GM19240 (cell line): ENCODE measurements around the gene FILIP1.

ENCODE experiments used
- DNase-seq: peaks from one replicate; pipeline ENCODE4 v3.0.0; 2011; ENCODE audit warnings: low spot score; ENCODE audit not compliant: insufficient read length

FILIP1 gene

DNA sequence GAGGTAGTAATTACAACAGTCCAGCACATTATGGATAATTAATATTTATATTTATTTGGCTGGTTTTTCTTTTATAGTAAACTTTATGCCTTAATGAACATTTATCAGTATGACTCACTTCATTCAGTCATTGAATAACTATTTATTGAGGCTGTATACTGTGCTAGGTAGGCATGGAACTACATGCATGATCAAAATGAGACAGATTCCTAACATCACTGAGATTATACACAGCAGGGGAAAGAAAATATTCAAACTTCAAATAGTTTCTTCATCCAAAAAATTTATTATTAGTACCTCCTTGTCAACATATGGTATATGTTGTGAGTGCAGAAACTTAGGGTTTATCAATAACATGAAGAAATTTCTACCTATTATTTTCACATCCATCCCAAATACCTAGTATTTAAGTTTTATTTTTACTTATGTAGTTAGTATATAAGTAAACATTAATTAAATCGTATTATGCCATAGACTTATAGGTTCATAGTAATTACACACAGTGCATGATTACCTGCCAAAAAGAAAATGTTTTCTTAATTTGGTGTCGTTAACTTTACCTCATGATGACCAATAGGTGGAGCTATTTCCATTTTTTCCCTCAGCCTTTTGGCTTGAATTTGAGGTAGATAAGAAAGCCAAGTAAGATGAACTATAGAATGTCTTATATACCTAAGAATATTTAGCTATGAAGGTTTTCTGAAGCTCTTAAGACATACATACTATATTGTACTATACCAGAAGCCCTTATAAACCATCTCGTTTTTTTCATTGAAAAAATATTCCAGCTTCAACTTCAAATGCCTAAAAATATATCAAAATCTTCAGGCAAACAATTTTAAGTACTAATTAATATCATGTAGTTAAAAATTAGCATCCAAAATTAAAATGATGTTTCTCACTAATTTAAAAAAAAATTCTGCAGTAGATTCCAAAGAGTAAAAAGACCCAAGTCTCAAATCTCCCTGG, 196.5 kb downstream of the FILIP1 start:
- DNase-seq: no peak

DNA sequence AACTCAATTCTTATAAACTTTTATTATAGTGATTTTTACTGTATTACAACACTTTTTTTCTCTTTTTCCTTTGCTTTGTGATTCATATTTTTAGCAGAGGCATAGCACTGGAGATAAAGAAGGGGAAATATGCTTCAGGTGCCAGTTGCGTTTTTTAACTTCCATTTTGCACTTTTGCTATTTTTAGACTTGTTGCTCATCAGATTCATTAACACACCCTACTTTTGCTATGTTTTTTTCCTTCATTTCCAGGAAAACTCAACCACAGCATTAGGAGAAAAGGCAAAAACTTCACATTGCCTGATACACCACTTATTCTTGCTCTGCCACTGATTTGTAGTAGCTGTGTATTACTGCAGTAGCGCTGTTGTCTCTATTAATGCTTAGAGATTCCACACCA, 201.0 kb downstream of the FILIP1 start:
- DNase-seq: no peak

DNA sequence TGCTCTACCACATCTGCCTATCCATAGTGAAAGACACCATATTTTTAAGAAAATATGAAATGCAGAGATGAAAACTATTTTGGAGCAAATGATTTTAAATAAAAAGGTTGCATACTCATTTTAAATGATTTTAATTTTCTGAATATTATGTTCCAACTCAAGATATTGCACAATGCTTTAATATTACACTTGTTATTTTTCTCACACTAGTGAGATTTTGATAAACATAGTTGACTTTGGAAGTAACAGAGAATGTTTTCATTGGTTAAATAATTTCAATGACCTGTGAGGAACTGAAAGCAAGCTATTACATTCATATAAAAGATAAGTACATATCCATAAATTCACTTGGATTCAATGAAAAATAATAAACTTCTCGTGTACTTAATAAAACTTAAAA, 201.9 kb downstream of the FILIP1 start:
- no peak for DNase-seq

DNA sequence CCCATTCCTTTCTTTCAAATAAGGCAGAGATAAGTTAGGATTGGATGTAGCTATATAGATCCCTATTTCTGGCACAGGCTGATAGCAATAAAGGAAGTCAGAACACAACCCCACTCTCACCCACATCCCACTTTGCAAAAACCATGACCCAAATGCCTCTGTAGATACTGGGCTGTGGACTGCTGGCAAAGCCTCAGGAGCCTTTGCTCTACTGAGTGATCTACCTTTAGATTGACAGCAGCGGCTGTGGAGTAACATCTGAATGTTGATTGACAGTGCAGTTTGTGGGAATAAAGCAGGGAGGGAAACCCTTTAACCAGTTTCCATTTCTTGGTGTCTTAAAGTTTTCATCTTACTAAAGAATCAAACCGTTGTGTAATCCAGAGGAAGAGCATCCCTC, 202.3 kb downstream of the FILIP1 start:
- DNase-seq: no peak

DNA sequence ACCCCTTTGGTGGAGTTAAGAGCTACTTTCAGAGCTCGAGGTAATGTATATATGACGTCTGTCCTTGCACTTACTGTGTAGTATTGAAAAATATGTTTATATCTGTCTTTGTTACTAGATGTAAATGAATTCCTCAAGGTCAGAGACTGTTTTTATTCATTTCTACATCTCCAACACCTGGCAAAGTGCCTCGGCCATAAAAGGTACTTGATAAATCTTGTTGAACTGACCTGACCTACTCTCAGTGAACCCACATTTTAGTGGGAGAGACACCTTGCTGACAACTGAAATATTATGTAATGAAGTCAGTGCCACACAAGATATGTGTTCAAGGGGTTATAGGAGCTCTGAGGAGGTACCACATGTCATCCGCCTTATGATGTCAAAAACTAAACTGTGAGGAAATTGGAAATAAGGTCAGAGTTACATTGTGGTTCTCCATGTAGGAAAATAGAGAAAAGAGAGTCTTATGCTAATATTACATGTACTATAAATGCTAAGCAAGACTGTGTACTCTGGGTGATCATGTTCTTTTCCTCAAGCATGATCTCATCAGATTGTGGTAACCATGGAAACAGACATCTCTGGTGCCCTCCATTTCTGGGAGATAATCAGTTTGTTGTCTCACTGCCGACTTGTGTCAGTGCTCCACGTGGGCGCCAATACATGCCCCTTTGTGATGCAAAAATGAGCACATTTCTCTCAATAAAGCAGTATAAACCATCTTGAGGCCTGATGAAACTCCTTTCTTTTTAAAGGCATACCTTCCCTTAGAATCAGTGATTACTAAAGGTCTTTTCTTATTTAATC, 203.3 kb downstream of the FILIP1 start:
- DNase-seq: no peak

DNA sequence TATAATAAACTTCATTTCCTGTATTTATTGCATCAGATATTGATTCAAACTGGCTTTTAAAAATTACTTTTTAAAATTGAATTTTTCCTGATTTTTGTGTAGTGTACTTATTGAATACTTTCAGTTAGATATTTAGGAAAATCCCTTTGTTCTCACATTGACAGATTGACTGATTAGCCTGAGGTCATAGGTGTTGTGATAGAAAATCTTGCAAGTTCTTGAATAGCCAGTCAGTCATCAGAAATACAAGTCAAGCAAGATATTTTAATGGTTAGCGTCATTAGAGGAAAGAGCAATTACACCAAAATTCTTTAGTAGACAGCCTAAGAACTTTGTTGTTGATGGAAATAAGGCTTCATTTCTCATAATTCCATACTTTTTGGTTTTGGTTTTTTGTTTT, 205.6 kb downstream of the FILIP1 start:
- DNase-seq: no peak

DNA sequence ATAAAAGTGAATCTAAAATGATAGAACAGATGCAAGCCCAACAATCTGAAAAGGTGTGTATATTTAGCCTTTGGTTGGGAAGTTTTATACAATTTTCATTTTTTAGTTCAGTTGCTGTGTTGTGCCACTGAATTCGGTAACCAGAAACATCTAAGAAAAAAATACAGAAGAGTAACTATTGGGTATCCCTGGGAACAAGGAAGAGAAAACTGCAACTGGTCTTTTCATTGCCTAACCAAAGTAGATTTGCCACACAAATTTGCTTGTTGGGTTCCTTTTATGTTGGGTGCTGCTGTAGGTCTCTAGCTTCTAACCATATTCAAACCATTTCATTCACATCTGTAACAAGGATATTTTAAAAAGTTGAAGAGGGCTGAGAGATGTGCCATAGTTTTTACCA, 206.2 kb downstream of the FILIP1 start:
- DNase-seq: no peak

DNA sequence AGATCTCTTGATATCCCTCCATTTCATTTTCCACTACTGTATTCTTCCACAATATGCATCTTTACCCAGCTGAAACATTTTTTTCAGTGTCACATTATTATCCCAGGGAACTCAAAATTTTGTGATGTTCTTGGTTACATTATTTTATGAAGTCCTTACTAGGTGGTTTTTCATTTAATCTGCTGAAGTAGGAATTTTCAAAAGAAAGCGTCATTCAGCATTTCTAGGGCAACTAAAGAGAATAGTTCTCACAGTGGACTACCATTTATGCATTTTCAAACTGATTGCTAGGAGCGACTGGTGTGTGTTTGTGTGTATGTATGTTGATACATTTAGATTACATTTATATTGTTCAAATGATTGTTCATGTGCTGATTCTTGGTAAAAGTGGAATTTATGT, 206.6 kb downstream of the FILIP1 start:
- DNase-seq: no peak

DNA sequence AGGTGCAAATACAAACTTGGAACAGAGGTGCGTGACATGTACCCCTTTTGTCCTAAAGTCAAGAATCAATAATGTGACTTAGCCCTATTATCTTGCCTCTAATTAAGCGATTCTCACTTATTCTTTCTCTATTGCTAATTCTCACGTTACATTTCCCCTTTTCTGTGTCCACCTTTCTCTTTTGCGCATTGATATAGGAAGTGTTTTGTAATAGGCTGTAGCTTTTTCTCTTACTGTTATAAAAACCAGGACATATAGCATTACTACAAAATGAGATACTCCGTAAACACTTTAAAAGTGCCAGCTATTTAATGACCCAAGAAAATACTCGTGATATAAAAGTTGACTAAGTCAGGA, 208.3 kb downstream of the FILIP1 start:
- DNase-seq: no peak

DNA sequence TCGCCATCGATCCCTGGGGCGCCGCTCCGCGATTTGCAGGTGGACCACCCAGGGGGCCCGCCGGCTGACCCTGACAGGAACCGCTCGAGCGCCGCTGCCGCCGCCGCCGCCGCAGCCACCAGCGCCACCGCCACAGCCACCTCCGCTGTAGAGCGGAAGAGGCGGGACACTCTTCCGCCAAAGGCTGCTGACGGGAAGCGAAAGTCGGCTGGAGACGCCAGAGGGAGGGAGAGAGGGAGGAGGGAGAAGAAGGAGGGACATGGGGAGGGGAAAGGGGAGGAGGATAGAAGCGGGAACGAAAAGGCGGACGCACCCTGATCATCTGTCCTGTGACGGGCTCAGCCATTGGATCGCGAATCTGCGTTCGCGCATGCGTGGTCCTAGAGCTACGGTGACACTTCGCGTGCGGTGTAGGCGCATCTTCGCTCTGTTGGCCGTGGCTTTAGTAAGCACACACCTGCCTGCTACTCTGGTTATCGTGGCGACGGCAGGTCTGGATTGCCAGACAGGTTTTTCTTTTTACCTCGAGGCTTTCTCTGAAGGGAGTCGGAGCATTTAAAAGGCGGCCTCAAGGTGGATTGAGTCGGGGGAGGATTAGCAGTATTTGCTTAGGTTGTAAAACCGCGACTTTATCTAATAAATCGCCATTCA, 208.8 kb downstream of the FILIP1 start, which contains the start of gene TMEM30A:
TSS of gene TMEM30A (minus strand) at position 161 of the 651 bp plus-strand sequence. CDS start at position 7, 154 bp downstream.
- DNase-seq: peak; percentile 74

DNA sequence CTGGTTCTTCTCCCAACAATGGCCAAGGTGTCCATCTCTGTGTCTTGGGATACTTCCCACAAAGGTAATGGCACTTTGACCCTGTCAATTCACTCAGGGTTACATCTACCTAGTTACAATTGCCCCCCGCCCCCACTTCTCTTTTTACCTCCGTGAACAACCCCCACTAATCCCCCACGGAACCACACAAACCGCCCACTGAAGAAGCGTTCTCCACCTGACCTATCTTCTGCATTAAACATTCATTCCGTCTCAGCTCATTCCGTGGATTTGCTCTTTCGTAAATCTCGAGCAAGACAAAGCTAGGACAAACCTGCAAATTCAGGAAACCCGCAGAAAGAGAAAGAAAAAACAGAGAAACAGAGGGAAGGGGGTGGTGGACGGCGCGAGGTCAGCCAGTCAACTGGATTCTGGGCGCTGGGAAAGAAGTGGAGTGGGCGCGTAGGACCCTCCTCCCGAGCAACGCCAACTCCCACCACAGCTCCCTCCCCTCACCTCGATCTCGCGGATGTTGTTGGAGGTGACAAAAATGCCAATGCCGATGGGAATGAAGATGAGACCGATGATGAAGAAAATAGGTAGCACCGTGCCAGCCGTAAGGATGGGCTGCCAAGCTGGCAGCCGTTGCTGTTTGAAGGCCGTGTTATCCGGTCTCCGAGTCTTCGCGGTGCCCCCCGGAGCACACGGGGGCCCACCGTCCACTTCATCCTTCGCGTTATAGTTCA, 209.5 kb downstream of the FILIP1 start:
- DNase-seq: no peak

DNA sequence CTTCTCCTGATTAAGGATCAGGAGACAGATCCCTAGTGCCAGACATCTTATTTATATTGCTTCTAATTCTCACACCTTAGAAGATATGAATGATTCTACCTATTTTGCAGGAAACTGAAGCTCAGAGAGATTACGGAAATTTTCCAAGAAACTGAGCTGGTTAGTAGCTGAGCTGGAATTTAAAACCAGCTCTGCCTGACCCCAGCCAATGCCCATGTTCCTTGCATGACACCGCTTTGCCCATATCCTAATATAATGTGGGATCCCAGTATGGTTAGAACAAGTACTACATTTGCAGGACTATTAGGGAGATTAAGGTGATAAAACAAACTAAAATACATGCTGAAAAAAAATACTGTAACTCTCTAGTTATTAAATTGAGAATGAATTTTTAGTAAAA, 210.9 kb downstream of the FILIP1 start:
- no peak for DNase-seq

DNA sequence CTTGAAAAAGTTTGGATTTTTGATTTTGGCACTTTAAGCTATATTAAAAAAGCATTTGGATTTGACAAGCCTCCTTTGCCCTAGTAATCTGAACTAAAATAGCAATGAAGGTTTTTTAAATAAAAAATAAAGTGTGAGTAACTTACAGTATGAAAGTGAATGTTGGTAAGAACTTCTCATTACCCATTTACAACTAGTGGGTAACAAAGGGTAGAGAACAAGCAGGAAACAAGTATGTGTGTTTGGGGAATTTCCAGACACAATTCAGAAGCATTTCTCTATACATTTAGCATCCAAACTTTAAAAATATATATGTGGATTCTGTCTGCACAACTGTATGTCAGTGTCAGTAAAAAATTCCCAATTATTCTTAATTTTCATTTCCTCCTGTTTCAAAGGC, 211.9 kb downstream of the FILIP1 start:
- no peak for DNase-seq

DNA sequence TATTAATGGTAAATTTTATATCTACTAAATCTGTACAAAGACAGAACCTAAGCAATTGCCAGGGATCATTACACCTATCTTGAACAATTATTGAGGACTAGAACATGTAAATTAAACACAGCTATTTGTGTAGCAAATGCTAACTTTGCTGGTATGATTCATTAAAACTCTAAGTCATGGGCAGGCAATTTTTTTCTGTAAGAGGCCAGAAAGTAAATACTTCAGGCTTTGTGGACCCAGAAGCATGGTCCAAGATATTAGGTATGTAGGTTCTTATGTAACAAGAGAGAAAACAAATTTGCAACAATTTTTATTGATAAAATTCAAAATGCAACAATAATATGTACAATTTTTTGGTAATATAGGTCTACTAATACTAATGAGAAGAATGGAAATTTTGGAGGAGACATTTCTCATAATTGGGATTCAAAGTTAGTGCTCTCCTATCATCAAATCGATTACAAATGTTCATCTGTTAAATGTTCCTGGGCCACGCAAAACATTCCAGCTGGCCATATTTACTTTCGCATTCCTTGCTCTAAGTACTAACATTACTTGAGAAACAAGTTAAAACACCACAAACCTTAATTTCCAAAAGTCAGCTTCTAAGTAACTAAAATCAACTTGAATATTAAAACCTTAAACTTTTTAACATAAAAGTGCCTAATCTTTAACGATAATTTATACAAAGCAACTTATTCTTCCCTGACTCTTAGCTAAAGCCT, 213.3 kb downstream of the FILIP1 start:
- DNase-seq: no peak

DNA sequence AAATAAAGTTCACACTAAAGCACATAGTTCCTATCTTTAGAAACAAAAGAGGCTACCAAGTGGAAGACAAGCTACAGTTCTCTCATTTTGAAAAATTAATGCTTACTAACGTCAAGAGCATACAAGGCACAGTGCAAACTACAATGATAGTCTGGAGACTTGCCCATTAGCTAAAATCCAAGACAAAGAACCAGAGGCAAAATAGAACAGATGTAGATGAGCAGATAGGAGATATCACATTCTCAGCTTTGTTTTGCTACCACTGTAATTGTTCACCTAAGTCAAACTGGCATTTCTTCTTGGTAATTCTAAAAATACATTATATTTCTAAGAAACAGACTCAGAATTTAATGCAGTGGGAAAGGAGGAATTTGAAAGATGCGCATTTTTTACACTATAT, 214.2 kb downstream of the FILIP1 start:
- DNase-seq: no peak

DNA sequence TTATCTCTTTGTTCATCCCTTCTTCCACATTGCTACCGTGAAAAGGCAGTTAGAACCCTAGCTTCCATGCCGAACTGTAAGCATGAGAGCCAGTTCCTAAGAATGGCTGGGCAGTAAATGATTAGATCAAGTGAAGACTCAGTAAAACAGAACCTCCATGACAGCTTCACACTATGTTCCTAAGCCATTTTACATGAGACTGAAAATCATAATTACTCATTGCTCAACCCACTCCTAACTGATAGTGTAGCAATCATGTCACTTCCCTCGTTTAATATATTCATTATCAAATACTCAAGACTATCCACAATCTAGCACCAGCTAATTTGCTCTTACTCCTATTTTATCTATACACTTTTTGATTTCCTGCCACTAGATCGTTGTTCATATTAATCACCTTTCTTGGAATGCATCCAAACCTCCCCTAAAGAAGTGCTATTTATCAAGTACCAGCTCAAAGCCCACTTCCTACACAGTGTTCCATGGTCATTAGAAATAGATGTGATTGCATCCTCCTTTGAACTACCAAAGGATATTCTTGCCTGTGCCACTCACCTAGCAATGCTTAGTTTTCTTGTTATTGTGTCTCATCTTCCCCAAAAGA, 215.0 kb downstream of the FILIP1 start:
- DNase-seq: no peak

DNA sequence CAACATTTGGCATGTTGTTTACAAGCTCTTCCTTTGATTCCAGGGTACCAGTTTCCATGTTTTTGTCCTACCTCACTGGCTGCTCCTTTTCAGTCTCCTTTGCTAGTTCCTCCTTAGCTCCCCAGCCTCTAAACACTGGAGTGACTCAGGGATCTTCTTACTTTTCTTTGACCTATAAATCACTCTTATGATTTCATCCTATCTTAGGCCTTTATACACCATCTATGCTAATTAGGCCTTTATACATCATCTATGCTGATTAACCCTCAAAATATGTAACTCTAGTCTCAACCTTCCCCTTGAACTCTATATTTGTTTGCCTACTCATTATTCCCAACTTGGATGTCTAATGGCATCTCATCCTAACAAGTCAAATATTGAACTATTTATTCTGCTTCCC, 218.5 kb downstream of the FILIP1 start:
- DNase-seq: no peak

DNA sequence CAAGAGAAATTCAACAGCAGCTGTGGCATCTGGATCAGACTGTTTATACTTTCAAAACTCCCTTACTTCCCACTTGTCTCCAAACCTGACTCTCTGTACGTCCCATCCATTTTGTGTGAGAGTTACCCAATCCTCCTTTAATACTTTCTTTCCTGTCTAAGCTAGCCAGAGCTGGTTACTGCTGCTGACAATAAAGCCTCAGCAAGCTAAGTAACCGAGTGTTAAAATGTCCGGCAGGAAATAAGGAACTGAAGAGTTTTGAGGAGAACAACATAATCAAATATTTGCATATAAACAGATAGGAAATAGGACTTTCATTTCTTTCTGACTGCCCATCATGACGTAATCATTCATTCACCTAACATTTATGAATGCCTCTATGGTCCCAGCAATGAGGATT, 220.6 kb downstream of the FILIP1 start:
- DNase-seq: no peak

DNA sequence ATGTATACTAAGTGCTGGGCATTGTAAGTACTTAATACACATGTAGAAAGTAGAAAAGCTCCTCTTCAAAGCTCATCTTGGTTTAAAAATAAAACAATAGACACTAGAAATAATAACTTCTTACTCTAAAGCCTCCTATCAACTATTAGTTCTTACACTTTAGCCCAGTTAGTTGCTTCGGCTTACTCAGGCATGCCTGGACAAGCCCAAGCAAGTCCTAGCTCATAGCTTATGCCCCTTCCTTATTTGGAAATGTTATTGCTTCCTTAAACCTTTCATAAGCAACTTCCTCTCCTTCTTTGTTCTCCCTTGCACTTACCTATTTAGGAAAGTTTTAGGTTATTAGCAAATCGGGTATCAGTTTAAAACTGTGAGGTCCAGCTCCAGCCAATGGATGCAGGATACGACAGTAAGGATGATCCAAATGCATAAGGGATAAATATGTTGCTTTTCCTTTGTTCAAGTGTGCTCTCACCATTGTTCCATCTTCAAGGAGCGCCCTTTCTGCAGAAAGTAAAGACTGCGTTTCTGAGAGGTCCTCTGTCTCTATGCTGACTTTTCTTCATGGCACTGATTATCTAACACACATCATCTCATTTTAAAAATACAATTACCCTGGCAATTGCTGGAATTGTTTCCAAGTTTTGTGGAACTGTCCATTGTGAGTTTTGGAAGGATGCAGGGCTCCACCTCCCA, 221.3 kb downstream of the FILIP1 start:
- DNase-seq: no peak

DNA sequence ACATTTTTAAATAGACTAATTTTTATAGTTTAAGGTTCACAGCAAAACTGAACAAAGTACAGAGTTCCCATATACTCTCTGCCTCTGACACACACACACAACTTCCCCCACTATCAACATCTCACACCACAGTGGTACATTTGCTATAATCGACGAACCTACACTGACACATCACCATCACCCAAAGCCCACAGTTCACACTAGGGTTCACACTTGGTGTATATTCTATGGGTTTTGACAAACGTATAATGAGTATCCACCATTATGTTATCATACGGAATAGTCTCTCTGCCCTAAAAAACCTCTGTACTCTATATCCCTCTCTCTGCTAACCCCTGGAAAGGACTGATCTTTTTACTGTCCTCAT, 224.6 kb downstream of the FILIP1 start:
- DNase-seq: no peak
